GM15510 (cell line): ENCODE measurements around the gene C3orf52.

Source experiments
- POLR2A ChIP-seq: IDR thresholded peaks from 3 replicates; pipeline ENCODE4 v1.6.1; 2011; ENCODE audit warnings: borderline replicate concordance; ENCODE audit not compliant: insufficient read length; ENCODE audit errors: extremely low read depth

Gene C3orf52, protein sequence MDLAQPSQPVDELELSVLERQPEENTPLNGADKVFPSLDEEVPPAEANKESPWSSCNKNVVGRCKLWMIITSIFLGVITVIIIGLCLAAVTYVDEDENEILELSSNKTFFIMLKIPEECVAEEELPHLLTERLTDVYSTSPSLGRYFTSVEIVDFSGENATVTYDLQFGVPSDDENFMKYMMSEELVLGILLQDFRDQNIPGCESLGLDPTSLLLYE

DNA sequence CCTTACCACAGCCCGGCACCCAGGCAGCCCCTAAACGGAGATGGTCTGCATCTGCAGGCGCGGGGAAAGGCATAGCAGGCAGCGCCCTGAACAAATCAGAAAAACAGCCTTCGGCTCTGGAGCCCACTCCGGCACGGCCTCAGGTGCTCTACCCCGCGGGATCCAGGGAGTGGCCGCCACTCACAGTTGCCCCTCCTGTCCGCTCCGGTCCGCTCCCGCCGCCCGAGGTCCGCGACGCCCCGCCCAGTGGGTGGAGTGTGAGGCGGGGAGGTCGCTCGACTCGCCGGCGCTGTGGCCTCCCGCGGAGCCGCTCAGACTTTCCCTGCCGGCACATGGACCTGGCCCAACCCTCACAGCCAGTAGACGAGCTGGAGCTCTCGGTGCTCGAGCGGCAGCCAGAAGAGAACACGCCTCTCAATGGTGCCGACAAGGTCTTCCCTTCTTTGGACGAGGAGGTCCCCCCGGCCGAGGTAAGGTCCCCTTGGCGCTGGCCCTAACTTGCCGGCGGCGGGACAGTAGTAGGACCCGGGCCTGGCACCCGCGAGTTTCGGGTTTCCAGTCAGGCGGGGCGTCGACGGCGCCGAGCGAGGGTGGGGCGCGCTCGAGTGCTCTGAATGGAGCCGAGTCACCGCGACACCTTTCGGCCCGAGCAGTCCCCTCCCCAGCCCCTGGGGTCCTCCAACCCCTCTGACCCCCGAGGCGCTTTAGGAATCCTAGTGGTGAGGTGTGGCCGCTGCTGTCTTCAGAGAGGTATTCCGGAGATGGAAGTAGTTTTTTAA, at the start of gene C3orf52:
TSS of gene C3orf52 (plus strand) at position 314 of the 779 bp plus-strand sequence. CDS start at position 333, 19 bp downstream.
- no peak for TF ChIP-seq POLR2A

DNA sequence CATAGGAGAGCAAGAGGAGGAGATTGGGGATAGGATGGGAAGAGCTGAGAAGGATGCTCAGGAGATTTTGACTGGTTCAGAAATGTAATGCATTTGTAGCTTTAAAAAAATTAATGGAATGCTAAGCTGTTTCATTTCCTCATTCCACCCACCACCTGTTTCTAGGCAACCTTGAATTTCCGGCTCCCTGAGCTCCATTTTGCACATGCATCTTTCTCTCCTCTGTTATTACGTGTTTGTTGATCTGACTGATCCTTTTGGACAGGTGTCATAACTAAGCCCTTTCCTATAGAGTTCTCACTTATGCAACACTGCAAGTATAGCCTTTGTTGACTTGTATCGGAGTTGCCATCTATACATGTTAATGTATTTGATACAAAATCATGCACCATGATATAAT, 47.3 kb upstream of the C3orf52 start:
- TF ChIP-seq POLR2A = no peak

DNA sequence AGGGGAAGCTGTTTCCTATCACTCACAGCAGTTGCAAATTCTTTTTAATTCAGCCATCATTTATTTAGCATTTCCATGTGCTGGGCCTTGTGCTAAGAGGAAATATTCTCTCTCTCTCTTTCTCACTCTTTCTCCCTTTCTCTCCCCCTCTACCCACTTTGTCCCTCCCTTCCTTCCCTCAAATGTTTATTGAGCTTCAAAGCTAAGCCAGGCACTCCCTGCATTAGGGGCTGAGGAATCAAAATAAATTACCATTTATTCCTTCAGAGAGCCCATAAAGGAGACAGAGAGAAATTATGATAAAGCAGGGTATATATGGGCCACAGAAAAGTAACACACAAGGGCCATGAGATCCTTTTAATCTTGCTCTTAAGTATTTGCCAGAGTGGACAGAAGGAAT, 44.9 kb upstream of the C3orf52 start:
- TF ChIP-seq POLR2A = no peak

DNA sequence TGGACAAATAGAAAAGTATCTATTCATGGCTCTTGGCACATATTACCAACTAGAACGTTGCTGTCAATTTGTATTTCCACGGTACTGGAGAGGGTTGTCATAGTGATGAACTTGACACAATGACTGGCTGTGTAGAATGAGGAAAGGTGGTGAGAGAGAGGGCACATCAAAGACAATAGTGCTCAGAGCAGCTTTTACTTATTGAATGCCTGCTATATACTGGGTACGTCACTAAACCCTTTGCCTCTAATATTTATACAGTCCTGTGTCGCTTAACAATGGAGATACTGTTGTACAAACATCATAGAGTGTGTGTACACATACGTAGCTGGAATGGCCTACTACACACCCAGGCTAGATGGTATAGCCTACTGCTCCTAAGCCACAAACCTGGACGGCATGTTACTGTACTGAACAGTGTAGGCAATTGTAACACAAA, 43.3 kb upstream of the C3orf52 start:
- no peak for TF ChIP-seq POLR2A

DNA sequence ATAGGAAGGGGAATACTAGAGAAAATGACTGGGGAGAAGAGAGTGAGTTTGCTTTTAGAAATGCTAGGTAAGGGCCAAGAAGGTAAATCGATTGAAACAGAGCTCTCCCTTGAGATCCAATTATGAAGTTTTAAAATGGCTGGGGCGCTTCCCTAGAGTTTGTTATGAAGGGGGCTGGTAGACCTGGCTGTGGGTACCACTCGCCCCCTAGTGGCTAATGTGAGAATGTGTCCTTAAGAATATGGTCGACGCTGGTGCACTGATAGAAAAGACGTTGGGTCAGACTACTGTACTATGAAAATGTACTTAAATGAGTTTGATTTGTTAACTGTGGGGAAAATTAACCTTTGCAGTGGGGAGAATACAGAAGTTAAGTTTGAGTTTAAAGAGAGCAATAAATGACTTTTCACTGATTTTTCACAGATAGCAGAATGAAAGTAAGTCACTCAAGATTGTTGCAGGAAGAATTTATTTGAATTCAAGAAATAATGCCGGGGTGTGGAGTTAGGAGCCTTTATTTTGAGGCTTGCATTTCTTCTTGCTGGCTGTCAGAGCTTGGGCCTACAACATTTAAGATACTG, 42.5 kb upstream of the C3orf52 start:
- TF ChIP-seq POLR2A = no peak

DNA sequence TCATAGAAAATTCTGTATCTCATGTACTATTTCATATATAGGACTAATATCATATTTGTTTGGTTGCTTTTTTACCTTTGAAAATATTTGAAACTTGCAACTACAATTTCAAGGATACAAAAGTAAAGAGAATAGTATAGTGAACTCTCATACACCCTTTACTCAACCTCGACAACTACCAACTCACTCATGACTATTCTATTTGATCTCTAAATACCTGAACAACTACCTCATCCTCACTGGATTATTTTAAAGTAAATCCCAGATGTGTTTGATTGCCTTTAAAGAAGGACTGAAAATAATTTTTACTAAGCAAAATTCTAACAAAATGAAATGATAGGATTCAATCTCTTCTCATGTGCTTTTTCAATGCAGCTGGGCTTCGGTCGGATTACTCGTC, 39.6 kb upstream of the C3orf52 start:
- no peak for TF ChIP-seq POLR2A

DNA sequence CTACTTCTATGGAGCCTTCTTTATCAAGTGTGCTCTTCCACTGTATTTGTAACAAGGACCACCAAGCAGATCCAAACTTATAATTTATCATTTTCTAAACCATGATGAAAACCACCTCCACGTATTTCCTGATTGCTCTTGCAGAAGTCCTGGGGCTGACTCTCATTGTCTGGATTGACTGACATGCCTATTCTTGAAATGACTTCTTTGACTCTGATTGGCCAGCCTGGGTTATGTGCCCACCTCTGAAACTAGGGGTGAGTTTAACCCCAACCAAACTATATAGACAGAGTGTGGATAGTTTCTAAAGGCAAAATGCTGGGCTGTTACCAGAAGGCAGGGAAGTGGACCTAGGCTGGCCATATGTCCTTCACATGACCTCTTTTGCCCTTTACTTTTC, 38.9 kb upstream of the C3orf52 start:
- no peak for TF ChIP-seq POLR2A

DNA sequence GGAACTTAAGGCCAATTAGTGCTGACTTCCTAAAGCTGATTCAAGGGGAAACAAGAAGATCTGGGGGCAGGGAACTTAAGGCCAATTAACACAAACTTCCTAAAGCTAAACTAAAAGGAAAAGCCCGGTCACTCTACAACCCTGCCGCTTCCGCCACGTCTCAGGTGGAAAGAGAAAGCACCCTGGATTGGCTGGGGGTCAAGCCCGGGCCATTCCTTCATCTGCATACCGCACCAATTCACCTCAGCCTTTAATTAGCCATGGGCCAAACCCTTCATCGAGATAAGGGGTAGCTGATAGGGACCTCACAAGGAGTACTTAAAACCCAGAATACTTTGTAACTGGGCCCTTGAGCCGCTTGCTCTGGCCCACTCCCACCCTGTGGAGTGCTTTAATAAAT, 37.3 kb upstream of the C3orf52 start:
- no peak for TF ChIP-seq POLR2A

DNA sequence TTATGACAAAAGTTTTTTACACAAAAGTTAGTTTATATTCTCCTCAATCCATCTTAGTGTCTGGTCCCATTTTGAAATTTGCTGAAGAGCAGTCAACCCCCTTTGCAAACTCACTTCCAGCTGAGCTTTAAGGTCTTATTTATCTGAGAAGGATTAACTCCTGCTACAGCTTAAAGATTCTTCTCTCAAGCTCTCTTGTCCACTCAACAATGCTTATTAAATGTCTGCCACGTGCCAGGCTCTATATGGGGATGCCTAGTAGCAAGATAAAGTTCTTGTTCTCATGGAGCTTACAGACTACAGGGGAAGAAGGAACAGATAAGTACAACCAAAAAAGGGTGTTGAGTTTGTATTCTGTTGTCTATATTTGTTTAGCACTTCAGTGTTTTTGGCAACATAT, 33.0 kb upstream of the C3orf52 start:
- no peak for TF ChIP-seq POLR2A

DNA sequence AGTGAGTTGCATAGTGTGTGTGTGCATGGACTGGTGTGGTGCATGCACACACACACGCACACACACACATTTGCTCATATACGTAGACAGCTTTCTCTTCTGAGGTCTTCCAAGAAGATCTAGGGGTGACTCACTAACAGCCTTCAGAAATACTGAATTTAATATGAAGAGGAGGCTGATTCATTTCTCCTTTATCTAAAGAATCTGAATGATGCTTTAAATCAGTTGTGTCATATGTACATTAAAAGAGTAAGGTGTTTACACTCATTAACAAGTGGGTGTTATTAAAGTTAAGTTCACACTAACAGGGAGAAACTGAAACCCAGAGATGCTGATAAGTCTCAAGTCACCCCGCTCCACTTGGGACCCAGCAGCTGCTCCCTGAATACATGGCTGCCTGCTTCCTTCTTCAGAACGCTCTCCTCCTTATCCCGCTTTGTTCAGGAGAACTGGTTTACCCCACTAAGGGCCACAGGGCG, 29.7 kb upstream of the C3orf52 start:
- TF ChIP-seq POLR2A = no peak

DNA sequence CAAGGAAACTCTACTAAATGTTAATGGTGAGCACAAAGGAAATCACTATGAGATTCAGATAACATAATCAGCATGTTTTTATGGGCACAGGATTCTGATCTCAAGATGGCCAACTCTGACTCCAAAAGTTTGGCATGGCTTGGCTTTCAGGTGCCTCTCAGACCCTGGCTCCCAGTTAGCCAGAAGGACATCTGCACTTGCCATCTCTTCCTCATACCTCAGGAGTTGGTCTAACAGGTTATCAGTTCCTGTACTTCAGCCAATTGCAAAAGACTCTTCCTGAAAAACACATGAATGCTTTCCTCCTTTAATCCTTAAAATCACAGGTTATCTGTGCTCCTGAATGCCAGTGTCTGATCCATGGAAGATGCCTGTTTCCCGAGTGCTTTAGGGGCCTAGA, 26.7 kb upstream of the C3orf52 start:
- no peak for TF ChIP-seq POLR2A

DNA sequence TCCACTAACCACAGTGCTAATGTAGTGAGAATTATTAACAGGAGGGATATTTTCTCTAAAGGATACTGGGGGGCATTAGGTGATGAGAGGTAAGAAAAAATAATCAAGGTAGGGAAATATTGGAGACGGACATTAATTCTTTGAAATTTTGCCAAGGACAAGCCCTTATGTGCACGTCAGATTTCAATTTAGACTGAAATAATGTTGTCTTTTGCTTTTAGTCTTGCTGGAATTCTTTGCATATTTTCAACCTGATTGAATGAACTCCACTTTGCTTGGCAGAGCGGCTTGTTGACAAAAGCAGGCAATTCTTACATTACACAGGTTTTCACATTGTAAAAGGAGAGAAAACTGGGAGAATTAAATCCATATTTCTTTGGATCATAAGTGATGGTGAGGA, 25.0 kb upstream of the C3orf52 start:
- TF ChIP-seq POLR2A = no peak

DNA sequence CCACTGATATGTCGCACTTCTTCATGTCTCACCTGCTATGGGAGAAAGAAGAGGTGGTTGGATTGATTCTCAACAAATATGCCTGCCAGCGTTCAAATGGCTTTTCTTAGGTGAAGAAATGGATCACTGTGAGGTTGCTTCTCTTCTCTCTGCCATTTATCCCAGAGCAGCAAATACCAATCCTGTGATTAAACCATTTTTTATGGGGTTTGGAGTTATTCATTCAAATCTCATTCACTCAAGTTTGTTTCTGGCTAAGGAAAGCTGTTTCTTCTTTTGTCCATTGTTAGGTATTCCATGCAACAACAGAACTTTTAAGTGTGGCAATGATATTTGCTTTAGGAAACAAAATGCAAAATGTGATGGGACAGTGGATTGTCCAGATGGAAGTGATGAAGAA, 12.2 kb upstream of the C3orf52 start:
- no peak for TF ChIP-seq POLR2A

DNA sequence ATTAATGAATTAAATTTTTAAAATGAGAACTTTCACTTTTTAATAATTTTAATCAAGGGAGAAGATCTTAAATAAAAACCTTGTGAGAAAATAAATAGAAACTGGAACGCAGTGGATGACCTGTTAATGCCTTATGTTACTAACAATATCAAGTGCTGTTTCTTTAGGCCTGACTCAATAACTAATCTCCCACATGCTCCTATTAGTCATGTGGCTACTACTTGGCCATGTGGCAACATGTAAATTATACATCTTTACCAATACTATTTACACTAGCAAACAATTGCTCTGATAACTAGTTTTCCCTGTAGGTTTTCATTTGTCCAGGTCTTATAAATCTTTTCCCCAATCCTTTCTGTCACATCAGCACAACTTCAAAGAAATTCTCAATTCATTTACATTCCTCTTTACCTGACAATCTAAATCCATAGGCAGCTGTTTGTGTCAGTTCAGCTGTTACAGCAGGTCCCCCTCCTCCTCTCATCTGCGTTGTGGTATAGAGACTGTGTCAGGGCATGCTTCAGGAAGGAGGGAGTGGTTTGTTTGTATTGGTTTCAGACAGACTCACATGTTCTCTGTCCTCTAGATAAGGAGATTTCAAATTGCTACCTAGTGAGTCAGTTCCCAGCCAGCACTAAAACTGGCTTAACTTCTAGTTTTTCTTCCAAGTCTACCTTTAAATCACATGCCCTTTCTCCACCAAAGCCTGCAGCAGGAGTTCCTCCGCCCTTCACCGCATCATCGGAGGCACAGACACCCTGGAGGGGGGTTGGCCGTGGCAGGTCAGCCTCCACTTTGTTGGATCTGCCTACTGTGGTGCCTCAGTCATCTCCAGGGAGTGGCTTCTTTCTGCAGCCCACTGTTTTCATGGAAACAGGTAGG, 11.3 kb upstream of the C3orf52 start:
- no peak for TF ChIP-seq POLR2A
